H9 (cell line): Measurements from ENCODE around the gene NPHP1. TPM values are rescaled to one million over a fixed set of nuclear protein-coding genes. Genes with fewer than 3 reads are reported as not detected.

Experiments
- DNase-seq: peaks from one replicate; pipeline ENCODE4 v3.0.0-alpha.2; 2017
- H2AFZ ChIP-seq: one replicate; pipeline ENCODE4 v1.6.1; 2013; ENCODE audit warnings: mild to moderate bottlenecking, low read length, control low read depth, moderate library complexity
- H2AK5ac ChIP-seq: 2 replicates; pipeline ENCODE4 v1.6.1; 2013; ENCODE audit warnings: low read length, control low read depth, mixed read lengths; ENCODE audit not compliant: insufficient read length
- H2BK120ac ChIP-seq: one replicate; pipeline ENCODE4 v1.6.1; 2013; ENCODE audit warnings: low read depth, mild to moderate bottlenecking, low read length, control low read depth, inconsistent platforms; ENCODE audit not compliant: poor library complexity, severe bottlenecking
- H2BK12ac ChIP-seq: 2 replicates; pipeline ENCODE4 v1.6.1; 2013; ENCODE audit warnings: low read length, control low read depth, mixed read lengths, low read depth; ENCODE audit not compliant: insufficient read length
- H2BK15ac ChIP-seq: 2 replicates; pipeline ENCODE4 v1.6.1; 2013; ENCODE audit warnings: low read depth, low read length, control low read depth
- H2BK20ac ChIP-seq: one replicate; pipeline ENCODE4 v1.6.1; 2013; ENCODE audit warnings: low read depth, mild to moderate bottlenecking, low read length, control low read depth, inconsistent platforms; ENCODE audit not compliant: poor library complexity, severe bottlenecking
- H2BK5ac ChIP-seq: 2 replicates; pipeline ENCODE4 v1.6.1; 2013; ENCODE audit warnings: low read length, control low read depth, mixed read lengths; ENCODE audit not compliant: insufficient read length
- H3K14ac ChIP-seq: 2 replicates; pipeline ENCODE4 v1.6.1; 2013; ENCODE audit warnings: low read length, control low read depth; ENCODE audit not compliant: insufficient read depth
- H3K18ac ChIP-seq: 2 replicates; pipeline ENCODE4 v1.6.1; 2013; ENCODE audit warnings: low read depth, mild to moderate bottlenecking, mixed read lengths, low read length, control low read depth; ENCODE audit not compliant: insufficient read length
- H3K23ac ChIP-seq: 2 replicates; pipeline ENCODE4 v1.6.1; 2013; ENCODE audit warnings: low read length, control low read depth, mixed read lengths, low read depth; ENCODE audit not compliant: insufficient read length
- H3K23me2 ChIP-seq: 2 replicates; pipeline ENCODE4 v1.6.1; 2013; ENCODE audit warnings: low read depth, mild to moderate bottlenecking, mixed read lengths, low read length, control low read depth; ENCODE audit not compliant: insufficient read length, poor library complexity, severe bottlenecking
- H3K27ac ChIP-seq: 2 replicates; pipeline ENCODE4 v1.5.1; 2013; ENCODE audit warnings: low read length, control low read depth, mixed read lengths, low read depth; ENCODE audit not compliant: insufficient read length
- H3K27me3 ChIP-seq: 2 replicates; pipeline ENCODE4 v1.6.1; 2013; ENCODE audit warnings: low read length, control low read depth, inconsistent platforms; ENCODE audit not compliant: insufficient read depth
- H3K4ac ChIP-seq: 2 replicates; pipeline ENCODE4 v1.6.1; 2013; ENCODE audit warnings: low read depth, mild to moderate bottlenecking, control low read depth, inconsistent platforms, low read length, moderate library complexity
- H3K4me1 ChIP-seq: 2 replicates; pipeline ENCODE4 v1.6.1; 2013; ENCODE audit warnings: low read length, control low read depth, inconsistent platforms; ENCODE audit not compliant: insufficient read depth
- H3K4me2 ChIP-seq: 2 replicates; pipeline ENCODE4 v1.6.1; 2013; ENCODE audit warnings: low read length, control low read depth, mixed read lengths; ENCODE audit not compliant: insufficient read length, insufficient read depth
- H3K56ac ChIP-seq: 2 replicates; pipeline ENCODE4 v1.6.1; 2013; ENCODE audit warnings: low read depth, mild to moderate bottlenecking, mixed read lengths, low read length, control low read depth; ENCODE audit not compliant: insufficient read length
- H3K79me1 ChIP-seq: 2 replicates; pipeline ENCODE4 v1.6.1; 2013; ENCODE audit warnings: low read depth, mild to moderate bottlenecking, moderate library complexity, low read length, control low read depth, inconsistent platforms; ENCODE audit not compliant: insufficient read depth, poor library complexity, severe bottlenecking
- H3K79me2 ChIP-seq: 2 replicates; pipeline ENCODE4 v1.6.1; 2013; ENCODE audit warnings: low read length, control low read depth, inconsistent platforms; ENCODE audit not compliant: insufficient read depth
- H3K9ac ChIP-seq: 2 replicates; pipeline ENCODE4 v1.6.1; 2013; ENCODE audit warnings: low read length, control low read depth, mixed read lengths; ENCODE audit not compliant: insufficient read length; ENCODE audit errors: extremely low read depth
- H3K9me3 ChIP-seq: one replicate; pipeline ENCODE4 v1.6.1; 2013; ENCODE audit warnings: low read depth, low read length, inconsistent platforms; ENCODE audit not compliant: control insufficient read depth
- H3T11ph ChIP-seq: one replicate; pipeline ENCODE4 v1.6.1; 2013; ENCODE audit warnings: mild to moderate bottlenecking, low read length, control low read depth, inconsistent platforms
- H4K20me1 ChIP-seq: one replicate; pipeline ENCODE4 v1.6.1; 2013; ENCODE audit not compliant: control insufficient read depth, insufficient read length, insufficient read depth
- H4K5ac ChIP-seq: 2 replicates; pipeline ENCODE4 v1.6.1; 2013; ENCODE audit warnings: low read depth, mild to moderate bottlenecking, mixed read lengths, low read length, control low read depth; ENCODE audit not compliant: insufficient read length
- H4K8ac ChIP-seq: replicated peaks from 2 replicates; pipeline ENCODE4 v1.6.1; 2013; ENCODE audit warnings: low read length, control low read depth, mixed read lengths, low read depth; ENCODE audit not compliant: insufficient read length
- H4K91ac ChIP-seq: 2 replicates; pipeline ENCODE4 v1.6.1; 2013; ENCODE audit warnings: low read depth, mild to moderate bottlenecking, moderate library complexity, mixed read lengths, low read length, control low read depth; ENCODE audit not compliant: insufficient read length
- H3K27ac Mint-ChIP-seq, 3 experiments: 2 replicates in 2 of 3; 3 replicates in 1 of 3; pipeline ENCODE4 v1.8.0; 2020 to 2021; ENCODE audit warnings: mixed read lengths in 3 of 3, mild to moderate bottlenecking in 1 of 3, moderate library complexity in 1 of 3
- H3K27me3 Mint-ChIP-seq: 2 replicates; pipeline ENCODE4 v1.8.0; 2021; ENCODE audit warnings: low read depth, mild to moderate bottlenecking, moderate library complexity, mixed read lengths
- H3K36me3 Mint-ChIP-seq, 3 experiments: 2 replicates in 2 of 3; 3 replicates in 1 of 3; pipeline ENCODE4 v1.8.0; 2020 to 2021; ENCODE audit warnings: low read depth in 3 of 3, mixed read lengths in 3 of 3; ENCODE audit not compliant: insufficient read depth in 1 of 3
- H3K4me1 Mint-ChIP-seq, 2 experiments: 2 replicates each; pipeline ENCODE4 v1.8.0; 2020; ENCODE audit warnings: mixed read lengths in 2 of 2
- H3K4me3 Mint-ChIP-seq, 2 experiments: 2 replicates in 1 of 2; 3 replicates in 1 of 2; pipeline ENCODE4 v1.8.0; 2020 to 2021; ENCODE audit warnings: mild to moderate bottlenecking in 2 of 2, mixed read lengths in 2 of 2, moderate library complexity in 1 of 2
- H3K9me3 Mint-ChIP-seq, 2 experiments: 2 replicates in 1 of 2; 3 replicates in 1 of 2; pipeline ENCODE4 v1.8.0; 2020; ENCODE audit warnings: mild to moderate bottlenecking in 2 of 2, mixed read lengths in 2 of 2, moderate library complexity in 1 of 2
- CTCF ChIP-seq: fragments of 200-600 bp; sonication (generic); conservative IDR thresholded peaks from 3 replicates; pipeline ENCODE4 v1.8.0; 2021; ENCODE audit warnings: antibody characterized with exemption, mild to moderate bottlenecking
- WGBS: extraction: QIAGEN DNeasy Blood & Tissue Kit; methylation state at CpG from one replicate; pipeline ENCODE4 v1.1.7; 2013; ENCODE audit warnings: missing lambda C conversion rate, low lambda C conversion rate, mixed read lengths; ENCODE audit not compliant: insufficient read length; ENCODE audit errors: extremely low coverage; 5-methylcytosine and 5-hydroxymethylcytosine counted together
- total RNA-seq: library from RNA; stranded (reverse); gene quantifications from 2 replicates; pipeline ENCODE4 v1.2.1, GENCODE V29; 2021

Gene NPHP1
- total RNA-seq, 1 experiment from 2014 or later = 2.1 TPM

- H3K27me3 ChIP-seq = no peaks in the 10 kb centered on the region
- H3K9ac ChIP-seq = no peak overlapping the region
- H2BK20ac ChIP-seq = no peak overlapping the region
- H3K14ac ChIP-seq = 0 out of 2 replicates have a peak overlapping the region, but pooled peaks have one; percentile 13
- no peak overlapping the region for H2BK5ac ChIP-seq
- no peaks in the 10 kb centered on the region for H3K79me1 ChIP-seq
- peaks cover 0 to under 1% of the 10 kb centered on the region in 2 experiments; a peak in 1 of 4 replicates for H3K4me1 Mint-ChIP-seq
- H4K5ac ChIP-seq = no peak overlapping the region
- H3K36me3 Mint-ChIP-seq = no peaks in the 10 kb centered on the region
- no peaks in the 10 kb centered on the region for H3K4me1 ChIP-seq
- no peak overlapping the region for H3K27ac ChIP-seq
- no peaks in the 10 kb centered on the region for H4K20me1 ChIP-seq
- no peaks in the 10 kb centered on the region for H3K9me3 ChIP-seq
- no peak overlapping the region for H4K91ac ChIP-seq
- H3K18ac ChIP-seq = no peak overlapping the region
- no peaks in the 10 kb centered on the region for H3K79me2 ChIP-seq
- no peak overlapping the region for H2AK5ac ChIP-seq
- H3K4ac ChIP-seq = no peak overlapping the region
- H2BK12ac ChIP-seq = no peak overlapping the region
- H3K27me3 Mint-ChIP-seq = no peaks in the 10 kb centered on the region; the same call in 1 of the 2 replicates
- H2AFZ ChIP-seq = no peak overlapping the region
- no peak overlapping the region for H2BK120ac ChIP-seq
- H2BK15ac ChIP-seq = no peak overlapping the region
- no peak for DNase-seq
- no peak overlapping the region for H3K27ac Mint-ChIP-seq
- no peak overlapping the region for H3K23ac ChIP-seq
- no peak overlapping the region for H3K4me3 Mint-ChIP-seq
- no peak for TF ChIP-seq CTCF
- H3K4me2 ChIP-seq = no peak overlapping the region
- no peak overlapping the region for H4K8ac ChIP-seq
- no peak overlapping the region for H3K56ac ChIP-seq
- no CpG with 5 or more reads among the region's 2 CpGs for WGBS
- no peaks in the 10 kb centered on the region for H3K9me3 Mint-ChIP-seq
- no peaks in the 10 kb centered on the region for H3K23me2 ChIP-seq
- no peak overlapping the region for H3T11ph ChIP-seq
Observed at GRCh38 chr2:110126906-110127305, 77.9 kb downstream of the NPHP1 start.
